Liver (tissue), 3 donors: ENCODE results near the gene VMAC.
"Not testable (repeated sequence)": the region's sequence is repeated elsewhere in the genome, so short reads cannot be mapped to it uniquely, and the experiment has no call there.

ENCODE experiments used
- FOXA1 ChIP-seq: IDR thresholded peaks from 2 replicates; pipeline ENCODE4 v1.6.1; 2016; ENCODE audit warnings: antibody characterized with exemption
- GABPA ChIP-seq, 2 donors: IDR thresholded peaks in 1 of 2; conservative IDR thresholded peaks in 1 of 2; 2 replicates each; pipeline ENCODE4 v1.6.1; 2016; ENCODE audit warnings: antibody characterized with exemption in 2 of 2, mild to moderate bottlenecking in 1 of 2, moderate library complexity in 1 of 2
- TAF1 ChIP-seq: conservative IDR thresholded peaks from 2 replicates; pipeline ENCODE4 v1.6.1; 2016; ENCODE audit warnings: antibody characterized with exemption, mild to moderate bottlenecking
- YY1 ChIP-seq: IDR thresholded peaks from 2 replicates; pipeline ENCODE4 v1.6.1; 2016; ENCODE audit warnings: antibody characterized with exemption, mild to moderate bottlenecking
- TF ChIP-seq, protein P1 (sequence below): fragments of 150-350 bp; IDR thresholded peaks from 2 replicates; pipeline ENCODE4 v1.5.1; 2017; ENCODE audit warnings: improper control_type of control experiment, low read depth, low read length; ENCODE audit not compliant: missing input control
- TF ChIP-seq, protein P2 (sequence below): IDR thresholded peaks from 2 replicates; pipeline ENCODE4 v1.6.1; 2016; ENCODE audit warnings: antibody characterized with exemption
- donor health status: healthy.
- donor health status: healthy.

DNA sequence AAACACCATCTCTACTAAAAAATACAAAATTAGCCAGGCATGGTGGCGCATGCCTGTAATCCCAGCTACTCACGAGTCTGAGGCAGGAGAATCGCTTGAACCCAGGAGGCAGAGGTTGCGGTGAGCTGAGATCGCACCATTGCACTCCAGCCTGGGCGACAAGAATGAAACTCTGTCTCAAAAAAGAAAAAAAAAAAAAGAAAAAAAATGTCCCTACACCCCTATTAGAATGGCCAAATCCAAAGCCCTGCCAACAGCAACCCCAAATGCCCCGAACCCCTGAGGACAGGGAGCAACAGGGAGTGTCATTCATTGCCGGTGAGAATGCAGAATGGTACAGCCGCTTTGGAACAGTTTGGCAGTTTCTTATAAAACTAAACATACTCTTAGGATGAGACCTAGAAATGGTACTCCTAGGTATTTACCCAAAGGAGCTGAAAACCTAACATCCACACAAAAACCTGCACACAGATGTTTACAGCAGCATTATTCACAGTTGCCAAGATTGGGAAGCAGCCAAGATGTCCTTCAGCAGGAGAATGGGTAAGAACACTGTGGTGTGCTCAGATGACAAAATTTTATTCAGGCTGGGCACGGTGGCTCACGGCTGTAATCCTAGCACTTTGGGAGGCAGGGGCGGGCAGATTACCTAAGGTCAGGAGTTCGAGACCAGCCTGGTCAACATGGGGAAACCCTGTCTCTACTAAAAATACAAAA lies 21.4 kb upstream of the VMAC start:
- not testable (repeated sequence) for TF ChIP-seq TAF1; FOXA1; GABPA (IDR thresholded peaks at IDR 0.05 in 1 of 2, conservative IDR thresholded peaks at IDR 0.05 in 1 of 2); YY1
- TF ChIP-seq, protein P1, sequence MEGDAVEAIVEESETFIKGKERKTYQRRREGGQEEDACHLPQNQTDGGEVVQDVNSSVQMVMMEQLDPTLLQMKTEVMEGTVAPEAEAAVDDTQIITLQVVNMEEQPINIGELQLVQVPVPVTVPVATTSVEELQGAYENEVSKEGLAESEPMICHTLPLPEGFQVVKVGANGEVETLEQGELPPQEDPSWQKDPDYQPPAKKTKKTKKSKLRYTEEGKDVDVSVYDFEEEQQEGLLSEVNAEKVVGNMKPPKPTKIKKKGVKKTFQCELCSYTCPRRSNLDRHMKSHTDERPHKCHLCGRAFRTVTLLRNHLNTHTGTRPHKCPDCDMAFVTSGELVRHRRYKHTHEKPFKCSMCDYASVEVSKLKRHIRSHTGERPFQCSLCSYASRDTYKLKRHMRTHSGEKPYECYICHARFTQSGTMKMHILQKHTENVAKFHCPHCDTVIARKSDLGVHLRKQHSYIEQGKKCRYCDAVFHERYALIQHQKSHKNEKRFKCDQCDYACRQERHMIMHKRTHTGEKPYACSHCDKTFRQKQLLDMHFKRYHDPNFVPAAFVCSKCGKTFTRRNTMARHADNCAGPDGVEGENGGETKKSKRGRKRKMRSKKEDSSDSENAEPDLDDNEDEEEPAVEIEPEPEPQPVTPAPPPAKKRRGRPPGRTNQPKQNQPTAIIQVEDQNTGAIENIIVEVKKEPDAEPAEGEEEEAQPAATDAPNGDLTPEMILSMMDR: not testable (repeated sequence)
- TF ChIP-seq, protein P2, sequence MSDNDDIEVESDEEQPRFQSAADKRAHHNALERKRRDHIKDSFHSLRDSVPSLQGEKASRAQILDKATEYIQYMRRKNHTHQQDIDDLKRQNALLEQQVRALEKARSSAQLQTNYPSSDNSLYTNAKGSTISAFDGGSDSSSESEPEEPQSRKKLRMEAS: not testable (repeated sequence)
